GM21786 (cell line): ENCODE data around the gene PRPF8.
A peak's percentile ranks its signal among the peaks of the same experiment; 100 is the strongest.
"Not testable (repeated sequence)": the region's sequence is repeated elsewhere in the genome, so short reads cannot be mapped to it uniquely, and the experiment has no call there.

Source experiments
- ATAC-seq: cut with Tn5 transposase; IDR thresholded peaks from one replicate; pipeline ENCODE4 v1.9.1; 2021; ENCODE audit not compliant: unreplicated experiment

The PRPF8 gene

GRCh38 chr17:1695365-1695764, 10.7 kb upstream of the PRPF8 start:
- no peak for ATAC-seq

- no peak for ATAC-seq
Measured at GRCh38 chr17:1693339-1693738, 8.7 kb upstream of the PRPF8 start.

- no peak for ATAC-seq
Measured at GRCh38 chr17:1690544-1691221, 6.0 kb upstream of the PRPF8 start.

GRCh38 chr17:1688405-1688804, 3.7 kb upstream of the PRPF8 start:
- ATAC-seq, result not testable (repeated sequence)

- no peak for ATAC-seq
Measured at GRCh38 chr17:1686086-1686485, 1.4 kb upstream of the PRPF8 start.

GRCh38 chr17:1683459-1683858, 1.2 kb downstream of the PRPF8 start:
- ATAC-seq, result no peak

- ATAC-seq, result no peak
Measured at GRCh38 chr17:1676401-1676800, 8.3 kb downstream of the PRPF8 start.

- ATAC-seq, result no peak
Measured at GRCh38 chr17:1673041-1673785, 11.5 kb downstream of the PRPF8 start.

- not testable (repeated sequence) for ATAC-seq
Measured at GRCh38 chr17:1663934-1664333, 20.7 kb downstream of the PRPF8 start.

GRCh38 chr17:1661045-1661444, 23.6 kb downstream of the PRPF8 start:
- no peak for ATAC-seq

- no peak for ATAC-seq
Measured at GRCh38 chr17:1658100-1658499, 26.6 kb downstream of the PRPF8 start.

GRCh38 chr17:1653735-1654134, 30.9 kb downstream of the PRPF8 start:
- no peak for ATAC-seq

- ATAC-seq, result not testable (repeated sequence)
Measured at GRCh38 chr17:1652794-1653193, 31.9 kb downstream of the PRPF8 start.

GRCh38 chr17:1651559-1651844, 33.2 kb downstream of the PRPF8 start:
- ATAC-seq, result no peak

- ATAC-seq, result no peak
Measured at GRCh38 chr17:1650731-1651558, 33.7 kb downstream of the PRPF8 start.

GRCh38 chr17:1649844-1650501, 34.7 kb downstream of the PRPF8 start, which contains the start of gene RILP:
RILP (minus strand) TSS chr17:1649866; CDS start chr17:1649804, 62 bp downstream.
- ATAC-seq, result no peak

GRCh38 chr17:1648963-1649843, 35.5 kb downstream of the PRPF8 start:
- peak; percentile 53 for ATAC-seq

GRCh38 chr17:1648173-1648962, 36.3 kb downstream of the PRPF8 start:
- peak; percentile 10 for ATAC-seq

GRCh38 chr17:1647802-1648171, 36.9 kb downstream of the PRPF8 start:
- ATAC-seq, result no peak
